Measurements from ENCODE around the gene COL5A1. TPM values are rescaled to one million over a fixed set of nuclear protein-coding genes. Genes with fewer than 3 reads are reported as not detected.

Gene COL5A1
- 11.1 TPM for polyA plus RNA-seq (2013)

DNA sequence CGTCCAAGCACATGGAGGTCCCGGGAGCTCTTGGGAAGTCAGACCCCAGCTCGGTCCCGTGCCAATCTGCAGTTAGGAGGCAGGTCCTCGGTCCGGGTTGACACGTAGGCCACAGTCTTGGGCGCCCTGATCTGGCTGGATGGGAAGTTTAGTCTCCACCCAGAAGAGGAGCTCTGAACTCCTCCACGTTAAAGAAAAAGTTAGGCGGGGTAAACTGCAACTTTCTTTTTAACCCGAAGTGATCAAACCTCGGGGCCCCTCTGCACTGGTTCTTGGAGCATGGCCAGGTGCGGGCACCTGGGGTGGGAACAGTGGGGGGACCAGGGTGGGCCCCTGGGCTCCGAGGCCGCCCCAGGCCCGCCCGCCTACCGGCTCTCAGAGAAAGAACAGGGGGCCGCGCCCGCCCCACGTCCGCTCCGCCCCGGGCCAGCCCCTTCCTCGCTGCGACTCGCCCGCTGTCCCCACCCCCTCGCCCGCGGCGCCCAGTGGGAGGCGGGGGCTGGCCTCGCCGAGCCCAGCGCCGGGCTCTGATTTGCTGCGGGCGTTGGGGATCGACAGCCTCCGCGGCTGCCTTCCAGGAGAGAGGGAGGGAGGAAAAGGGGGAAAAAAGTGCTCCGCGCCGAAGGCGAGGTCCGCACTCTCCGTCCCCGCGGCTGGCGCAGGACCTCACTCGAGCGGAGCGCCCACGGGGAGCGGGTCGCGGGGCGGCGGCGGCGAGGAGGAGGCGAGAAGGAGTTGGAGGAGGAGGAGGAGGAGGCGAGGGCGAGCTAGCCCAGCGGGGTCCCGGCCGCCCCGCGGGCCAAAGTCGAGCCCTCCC, at the start of gene COL5A1:
Gene COL5A1, plus strand, starts transcription at position 631 of the 817 bp plus-strand sequence. CDS start 385 bp downstream, outside the sequence.
- H3K27me3 ChIP-seq (replicated peaks in 2 of 5; ENCODE audit: control insufficient read depth in 4 of 5, insufficient read depth in 5 of 5, low read length in 4 of 5): peaks cover 0 to 15% (median 8%) of the 10 kb centered on the region in 5 experiments
- ChIA-PET CTCF (interaction anchor here (1.4 to 1.5 kb wide), 2 partner anchors 15 to 83 kb away, joined by 3 read pairs; no protein-coding TSS in a partner anchor), POLR2A (interaction anchor here (0.6 kb wide), 1 partner anchor 391 kb away, joined by 4 read pairs; no protein-coding TSS in a partner anchor)
- under 1% methylated on average over 65 of the region's 72 CpGs for WGBS (ENCODE audit: insufficient coverage)
- DNase-seq: peak; percentile 61 to 87 (median 81)
- peak within 1 kb of the TSS; percentile 45 to 76 (median 68) for H3K4me3 ChIP-seq (ENCODE audit: control insufficient read depth in 1 of 7, extremely low read depth in 1 of 7, insufficient read depth in 4 of 7, low read depth in 2 of 7, low read length in 6 of 7)
- H3K27ac ChIP-seq (ENCODE audit: insufficient read depth in 1 of 2, low read depth in 1 of 2, low read length in 2 of 2, poor library complexity in 1 of 2, severe bottlenecking in 2 of 2): no peak within 1 kb of the TSS
- H3K36me3 ChIP-seq (ENCODE audit: control insufficient read depth in 4 of 4, insufficient read depth in 4 of 4, low read length in 3 of 4): no peaks in the 10 kb centered on the region
- peaks cover 0 to 15% (median 11%) of the 10 kb centered on the region in 4 experiments for H3K4me1 ChIP-seq (ENCODE audit: control extremely low read depth in 1 of 4, control insufficient read depth in 4 of 4, insufficient read depth in 4 of 4, low read length in 3 of 4)
- H3K9me3 ChIP-seq (ENCODE audit: control extremely low read depth in 1 of 5, control insufficient read depth in 4 of 5, insufficient read depth in 2 of 5, low read depth in 1 of 5, low read length in 4 of 5): no peaks in the 10 kb centered on the region

- DNase-seq: no peak
- H3K27me3 ChIP-seq (replicated peaks in 2 of 5; ENCODE audit: control insufficient read depth in 4 of 5, insufficient read depth in 5 of 5, low read length in 4 of 5): no peaks in the 10 kb centered on the region
- no peak overlapping the region for H3K4me3 ChIP-seq (ENCODE audit: control insufficient read depth in 1 of 7, extremely low read depth in 1 of 7, insufficient read depth in 4 of 7, low read depth in 2 of 7, low read length in 6 of 7)
- H3K27ac ChIP-seq (ENCODE audit: insufficient read depth in 1 of 2, low read depth in 1 of 2, low read length in 2 of 2, poor library complexity in 1 of 2, severe bottlenecking in 2 of 2): no peak overlapping the region
- no peaks in the 10 kb centered on the region for H3K36me3 ChIP-seq (ENCODE audit: control insufficient read depth in 4 of 4, insufficient read depth in 4 of 4, low read length in 3 of 4)
- H3K4me1 ChIP-seq (ENCODE audit: control extremely low read depth in 1 of 4, control insufficient read depth in 4 of 4, insufficient read depth in 4 of 4, low read length in 3 of 4): no peaks in the 10 kb centered on the region
- ChIA-PET POLR2A (no interaction called here), CTCF (no interaction called here)
- no peaks in the 10 kb centered on the region for H3K9me3 ChIP-seq (ENCODE audit: control extremely low read depth in 1 of 5, control insufficient read depth in 4 of 5, insufficient read depth in 2 of 5, low read depth in 1 of 5, low read length in 4 of 5)
- 89% methylated on average over 34 of the region's 34 CpGs for WGBS (ENCODE audit: insufficient coverage)
These were observed 49.4 kb upstream of the COL5A1 start for GRCh38 chr9:134592018-134592818.

- no peak overlapping the region for H3K27ac ChIP-seq (ENCODE audit: insufficient read depth in 1 of 2, low read depth in 1 of 2, low read length in 2 of 2, poor library complexity in 1 of 2, severe bottlenecking in 2 of 2)
- ChIA-PET CTCF (no interaction called here), POLR2A (no interaction called here)
- H3K9me3 ChIP-seq (ENCODE audit: control extremely low read depth in 1 of 5, control insufficient read depth in 4 of 5, insufficient read depth in 2 of 5, low read depth in 1 of 5, low read length in 4 of 5): no peaks in the 10 kb centered on the region
- 100% methylated on average over 1 of the region's 9 CpGs for WGBS (ENCODE audit: insufficient coverage)
- no peaks in the 10 kb centered on the region for H3K27me3 ChIP-seq (replicated peaks in 2 of 5; ENCODE audit: control insufficient read depth in 4 of 5, insufficient read depth in 5 of 5, low read length in 4 of 5)
- H3K36me3 ChIP-seq (ENCODE audit: control insufficient read depth in 4 of 4, insufficient read depth in 4 of 4, low read length in 3 of 4): no peaks in the 10 kb centered on the region
- no peaks in the 10 kb centered on the region for H3K4me1 ChIP-seq (ENCODE audit: control extremely low read depth in 1 of 4, control insufficient read depth in 4 of 4, insufficient read depth in 4 of 4, low read length in 3 of 4)
- DNase-seq: no peak
- no peak overlapping the region for H3K4me3 ChIP-seq (ENCODE audit: control insufficient read depth in 1 of 7, extremely low read depth in 1 of 7, insufficient read depth in 4 of 7, low read depth in 2 of 7, low read length in 6 of 7)
These were observed 48.8 kb upstream of the COL5A1 start for GRCh38 chr9:134592819-134593200.

DNA sequence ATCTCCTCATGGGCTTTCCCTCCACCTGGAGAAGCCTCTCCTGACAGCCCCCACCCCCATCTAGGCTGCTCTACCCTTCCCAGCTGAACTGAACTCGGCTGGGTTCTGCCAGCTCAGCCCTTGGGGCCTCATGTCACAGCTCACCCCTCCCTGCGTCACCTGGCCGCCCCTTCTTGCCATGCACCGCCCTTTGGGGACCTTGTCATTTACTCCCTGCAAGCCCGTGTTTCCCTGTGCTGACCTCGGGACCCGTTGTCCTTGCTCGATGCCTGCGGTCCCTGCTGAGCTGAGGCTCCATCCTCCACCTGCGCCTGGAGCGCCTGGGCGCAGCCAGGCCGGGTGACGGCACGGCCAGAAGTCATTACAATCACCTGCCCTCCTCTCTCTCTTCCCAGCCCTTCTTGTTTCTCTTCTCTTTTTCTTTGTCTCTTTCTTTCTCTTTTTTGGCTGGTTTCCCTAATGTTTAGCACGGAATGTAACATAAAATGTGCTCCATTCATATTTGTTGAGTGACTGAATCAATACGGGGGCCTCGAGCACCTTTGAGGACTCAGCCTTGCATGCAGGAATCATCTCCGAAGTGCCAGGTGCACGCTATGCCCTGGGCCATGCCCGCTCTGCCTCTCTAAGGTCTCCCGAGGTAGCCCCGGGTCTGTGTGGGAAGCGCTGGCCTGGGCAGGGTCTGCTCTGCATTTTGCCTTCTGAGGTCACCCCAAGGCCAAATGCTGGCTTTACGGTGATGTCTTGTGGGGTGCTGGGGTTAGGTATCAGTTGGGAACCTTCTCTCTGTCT, 48.1 kb upstream of the COL5A1 start:
- Histone ChIP-seq H3K4me3 (ENCODE audit: control insufficient read depth in 1 of 7, extremely low read depth in 1 of 7, insufficient read depth in 4 of 7, low read depth in 2 of 7, low read length in 6 of 7) (no peak overlapping the region), H3K9me3 (ENCODE audit: control extremely low read depth in 1 of 5, control insufficient read depth in 4 of 5, insufficient read depth in 2 of 5, low read depth in 1 of 5, low read length in 4 of 5) (no peaks in the 10 kb centered on the region), H3K36me3 (ENCODE audit: control insufficient read depth in 4 of 4, insufficient read depth in 4 of 4, low read length in 3 of 4) (no peaks in the 10 kb centered on the region), H3K4me1 (ENCODE audit: control extremely low read depth in 1 of 4, control insufficient read depth in 4 of 4, insufficient read depth in 4 of 4, low read length in 3 of 4) (no peaks in the 10 kb centered on the region), H3K27ac (ENCODE audit: insufficient read depth in 1 of 2, low read depth in 1 of 2, low read length in 2 of 2, poor library complexity in 1 of 2, severe bottlenecking in 2 of 2) (no peak overlapping the region), H3K27me3 (replicated peaks in 2 of 5; ENCODE audit: control insufficient read depth in 4 of 5, insufficient read depth in 5 of 5, low read length in 4 of 5) (no peaks in the 10 kb centered on the region)
- POLR2A ChIA-PET: interaction anchor here (0.6 kb wide), 1 partner anchor 1591 kb away, joined by 5 read pairs; no protein-coding TSS in a partner anchor
- no peak for DNase-seq
- 94% methylated on average over 22 of the region's 25 CpGs for WGBS (ENCODE audit: insufficient coverage)
- CTCF ChIA-PET: no interaction called here

- Histone ChIP-seq H3K4me3 (ENCODE audit: control insufficient read depth in 1 of 7, extremely low read depth in 1 of 7, insufficient read depth in 4 of 7, low read depth in 2 of 7, low read length in 6 of 7) (no peak overlapping the region), H3K4me1 (ENCODE audit: control extremely low read depth in 1 of 4, control insufficient read depth in 4 of 4, insufficient read depth in 4 of 4, low read length in 3 of 4) (no peaks in the 10 kb centered on the region), H3K27ac (ENCODE audit: insufficient read depth in 1 of 2, low read depth in 1 of 2, low read length in 2 of 2, poor library complexity in 1 of 2, severe bottlenecking in 2 of 2) (no peak overlapping the region), H3K9me3 (ENCODE audit: control extremely low read depth in 1 of 5, control insufficient read depth in 4 of 5, insufficient read depth in 2 of 5, low read depth in 1 of 5, low read length in 4 of 5) (no peaks in the 10 kb centered on the region), H3K36me3 (ENCODE audit: control insufficient read depth in 4 of 4, insufficient read depth in 4 of 4, low read length in 3 of 4) (no peaks in the 10 kb centered on the region), H3K27me3 (replicated peaks in 2 of 5; ENCODE audit: control insufficient read depth in 4 of 5, insufficient read depth in 5 of 5, low read length in 4 of 5) (no peaks in the 10 kb centered on the region)
- CTCF ChIA-PET: no interaction called here
- WGBS (ENCODE audit: insufficient coverage): 95% methylated on average over 10 of the region's 15 CpGs
- POLR2A ChIA-PET: no interaction called here
- DNase-seq: no peak
These were observed 47.3 kb upstream of the COL5A1 start for GRCh38 chr9:134594078-134594941.

- WGBS (ENCODE audit: insufficient coverage): 98% methylated on average over 9 of the region's 9 CpGs
- Histone ChIP-seq H3K4me1 (ENCODE audit: control extremely low read depth in 1 of 4, control insufficient read depth in 4 of 4, insufficient read depth in 4 of 4, low read length in 3 of 4) (no peaks in the 10 kb centered on the region), H3K9me3 (ENCODE audit: control extremely low read depth in 1 of 5, control insufficient read depth in 4 of 5, insufficient read depth in 2 of 5, low read depth in 1 of 5, low read length in 4 of 5) (no peaks in the 10 kb centered on the region), H3K27me3 (replicated peaks in 2 of 5; ENCODE audit: control insufficient read depth in 4 of 5, insufficient read depth in 5 of 5, low read length in 4 of 5) (no peaks in the 10 kb centered on the region), H3K4me3 (ENCODE audit: control insufficient read depth in 1 of 7, extremely low read depth in 1 of 7, insufficient read depth in 4 of 7, low read depth in 2 of 7, low read length in 6 of 7) (no peak overlapping the region), H3K27ac (ENCODE audit: insufficient read depth in 1 of 2, low read depth in 1 of 2, low read length in 2 of 2, poor library complexity in 1 of 2, severe bottlenecking in 2 of 2) (no peak overlapping the region), H3K36me3 (ENCODE audit: control insufficient read depth in 4 of 4, insufficient read depth in 4 of 4, low read length in 3 of 4) (no peaks in the 10 kb centered on the region)
- POLR2A ChIA-PET: no interaction called here
- no peak for DNase-seq
- CTCF ChIA-PET: no interaction called here
These were observed 46.6 kb upstream of the COL5A1 start for GRCh38 chr9:134595014-134595413.

Data from common myeloid progenitor, CD34-positive (primary cell).